HK-2 (cell line): Measurements from ENCODE around the gene NCAM1.
A peak's percentile ranks its signal among the peaks of the same experiment; 100 is the strongest.
"Not testable (repeated sequence)": the region's sequence is repeated elsewhere in the genome, so short reads cannot be mapped to it uniquely, and the experiment has no call there.

ENCODE experiments used
- DNase-seq: peaks from one replicate; pipeline ENCODE4 v3.0.0-alpha.2; 2018; ENCODE audit not compliant: unreplicated experiment

NCAM1 gene

DNA sequence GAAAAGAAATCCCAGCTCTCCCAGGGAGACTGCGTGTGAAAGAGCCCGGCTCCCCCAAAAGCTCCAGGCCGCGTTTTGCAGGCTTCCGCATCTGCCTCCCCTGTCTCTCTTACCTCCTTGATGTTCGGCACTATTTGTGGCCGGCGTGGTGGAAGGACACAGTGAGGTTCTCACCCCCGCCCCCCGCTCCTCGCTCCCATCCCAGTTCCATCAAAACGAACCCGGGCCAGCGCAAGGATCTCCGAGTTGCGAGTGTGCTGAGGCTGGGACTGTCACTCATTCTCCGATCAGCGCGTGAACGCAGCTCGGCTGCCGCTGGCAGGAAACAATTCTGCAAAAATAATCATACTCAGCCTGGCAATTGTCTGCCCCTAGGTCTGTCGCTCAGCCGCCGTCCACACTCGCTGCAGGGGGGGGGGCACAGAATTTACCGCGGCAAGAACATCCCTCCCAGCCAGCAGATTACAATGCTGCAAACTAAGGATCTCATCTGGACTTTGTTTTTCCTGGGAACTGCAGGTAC lies at the start of gene NCAM1:
Gene NCAM1 (plus strand): TSS at position 275 of the 523 bp plus-strand sequence.
- no peak for DNase-seq

DNA sequence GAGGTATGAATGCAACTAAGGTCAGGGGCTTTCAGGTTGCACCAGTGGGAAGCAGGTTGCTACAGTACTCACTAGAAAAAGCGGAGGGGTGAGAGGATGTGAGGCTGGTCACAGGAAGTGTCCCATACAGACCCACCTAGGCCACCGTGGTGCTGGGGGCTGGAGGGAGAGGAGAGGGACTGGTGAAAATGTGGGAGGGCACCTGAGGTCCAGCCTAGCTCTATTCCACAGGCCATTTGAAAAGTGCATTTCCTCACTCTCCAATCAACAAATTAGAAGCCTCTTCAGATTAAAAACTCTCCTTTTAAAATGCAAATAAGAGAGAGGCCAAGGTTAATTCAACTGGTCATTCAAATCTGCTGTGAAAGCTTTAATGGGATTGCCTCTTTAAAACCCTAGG lies 38.6 kb upstream of the NCAM1 start:
- DNase-seq, result no peak

- DNase-seq, result not testable (repeated sequence)
Measured at GRCh38 chr11:112924836-112925235, 36.4 kb upstream of the NCAM1 start.

DNA sequence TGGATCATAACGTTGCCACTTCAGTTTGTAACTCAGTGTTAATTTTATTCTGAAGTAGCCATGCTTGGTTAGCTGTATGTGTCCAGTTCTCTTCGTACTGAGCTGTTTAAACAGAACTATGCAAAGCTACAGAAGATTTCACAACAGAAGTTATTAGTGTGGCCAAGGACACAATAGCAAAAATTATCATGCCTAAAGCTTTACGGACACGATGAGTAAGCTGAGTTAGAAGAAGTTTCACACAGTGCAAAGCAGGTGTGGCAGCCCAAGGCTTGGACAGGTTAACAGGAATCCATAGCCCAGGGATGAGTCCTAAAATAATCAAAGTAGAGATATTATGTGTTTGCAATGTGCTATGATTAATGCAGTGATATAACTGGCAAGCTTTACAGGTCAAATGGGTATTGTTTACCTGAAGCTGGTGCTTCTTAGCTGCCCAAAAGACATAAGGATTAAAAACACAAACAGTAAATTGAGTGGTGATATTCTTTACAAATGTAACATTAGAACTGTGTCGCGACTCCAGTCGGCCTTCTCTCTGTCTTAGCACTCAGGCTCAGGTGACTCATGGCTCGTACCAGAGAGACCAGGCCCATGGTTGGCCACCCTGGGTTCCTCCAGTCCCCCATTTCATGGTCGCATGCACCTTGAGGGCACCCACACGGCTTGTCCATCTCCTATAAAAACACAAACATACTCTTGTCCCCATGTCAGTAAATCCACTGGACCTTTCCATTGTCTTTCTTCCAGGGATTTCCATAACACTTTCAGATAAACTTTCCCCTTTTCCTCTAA lies 35.5 kb upstream of the NCAM1 start:
- no peak for DNase-seq

DNA sequence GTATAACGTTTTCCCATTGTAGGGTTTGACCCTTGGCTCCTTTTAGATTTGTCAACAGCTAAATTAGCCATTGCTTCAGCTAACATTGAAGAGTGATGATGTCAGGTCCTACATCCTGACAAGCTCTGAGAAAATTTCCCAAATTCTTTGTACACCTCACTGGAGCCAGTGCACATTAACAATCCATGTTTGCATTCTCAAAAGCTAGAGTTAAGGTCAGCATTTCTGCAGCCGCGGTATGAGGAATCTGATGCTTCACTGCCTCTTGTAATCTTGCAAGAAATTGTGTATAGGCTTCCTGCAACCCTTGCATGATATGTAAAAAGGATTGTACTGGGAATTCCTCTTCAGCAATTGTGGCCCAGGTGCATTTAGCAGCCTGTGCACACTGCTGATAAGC lies 33.1 kb upstream of the NCAM1 start:
- DNase-seq, result peak; percentile 11

GRCh38 chr11:112929432-112929831 lies 31.8 kb upstream of the NCAM1 start:
- no peak for DNase-seq

DNA sequence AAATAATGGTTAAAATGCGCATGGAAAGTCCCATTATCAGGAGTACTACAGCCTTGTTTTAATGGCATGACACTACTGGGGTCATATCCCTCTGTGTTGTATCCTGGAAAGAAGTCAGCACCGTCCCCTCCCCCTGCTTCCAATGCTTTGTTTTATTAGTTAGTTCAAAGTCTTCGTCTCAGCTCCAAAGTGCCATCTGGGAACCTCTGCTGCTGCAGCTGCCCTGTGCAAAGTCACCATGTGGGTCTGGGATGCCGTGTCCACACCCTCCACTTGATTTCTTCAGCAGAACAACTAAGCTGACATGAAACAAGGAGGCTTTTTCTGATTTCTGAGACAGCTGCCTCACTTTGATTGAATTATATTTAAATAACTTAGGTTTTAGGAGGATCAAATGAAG lies 29.5 kb upstream of the NCAM1 start:
- no peak for DNase-seq

- DNase-seq, result no peak
Measured at GRCh38 chr11:112932593-112932992, 28.6 kb upstream of the NCAM1 start.

- DNase-seq, result no peak
Measured at GRCh38 chr11:112933970-112934369, 27.2 kb upstream of the NCAM1 start.

- DNase-seq, result no peak
Measured at GRCh38 chr11:112941104-112941503, 20.1 kb upstream of the NCAM1 start.

DNA sequence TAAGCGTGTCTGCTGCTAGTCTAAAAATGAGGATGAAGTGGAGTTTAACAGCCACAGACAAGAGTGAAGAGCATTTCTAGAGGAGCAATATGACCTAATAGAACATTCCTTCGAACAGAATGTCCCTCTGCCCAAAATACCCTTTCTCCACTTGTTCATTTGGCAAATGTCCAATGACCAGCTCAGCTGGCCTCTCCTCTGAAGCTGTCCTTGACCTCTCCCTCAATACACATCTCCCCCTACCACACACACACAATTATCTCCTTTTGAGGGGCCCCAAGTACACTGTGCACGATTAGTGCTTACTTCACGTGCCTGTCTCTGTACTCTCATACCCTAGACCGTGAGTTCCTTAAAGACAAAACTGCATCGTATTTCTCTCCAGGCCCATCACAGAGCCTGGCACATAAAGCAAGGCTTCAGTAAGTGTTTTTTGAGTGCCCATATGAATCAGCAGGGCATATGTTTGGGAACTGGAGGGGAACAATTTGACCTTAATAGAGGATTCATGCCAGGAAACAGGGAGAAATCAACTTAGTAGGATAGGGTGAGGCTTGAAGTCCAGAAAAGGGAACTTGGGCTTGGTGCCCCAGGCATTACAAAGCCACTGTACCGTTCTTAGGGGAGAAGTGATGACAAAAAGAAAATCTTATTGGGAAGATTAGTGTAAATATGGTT lies 18.1 kb upstream of the NCAM1 start:
- DNase-seq, result no peak

GRCh38 chr11:112946866-112947265 lies 14.4 kb upstream of the NCAM1 start:
- DNase-seq, result no peak

DNA sequence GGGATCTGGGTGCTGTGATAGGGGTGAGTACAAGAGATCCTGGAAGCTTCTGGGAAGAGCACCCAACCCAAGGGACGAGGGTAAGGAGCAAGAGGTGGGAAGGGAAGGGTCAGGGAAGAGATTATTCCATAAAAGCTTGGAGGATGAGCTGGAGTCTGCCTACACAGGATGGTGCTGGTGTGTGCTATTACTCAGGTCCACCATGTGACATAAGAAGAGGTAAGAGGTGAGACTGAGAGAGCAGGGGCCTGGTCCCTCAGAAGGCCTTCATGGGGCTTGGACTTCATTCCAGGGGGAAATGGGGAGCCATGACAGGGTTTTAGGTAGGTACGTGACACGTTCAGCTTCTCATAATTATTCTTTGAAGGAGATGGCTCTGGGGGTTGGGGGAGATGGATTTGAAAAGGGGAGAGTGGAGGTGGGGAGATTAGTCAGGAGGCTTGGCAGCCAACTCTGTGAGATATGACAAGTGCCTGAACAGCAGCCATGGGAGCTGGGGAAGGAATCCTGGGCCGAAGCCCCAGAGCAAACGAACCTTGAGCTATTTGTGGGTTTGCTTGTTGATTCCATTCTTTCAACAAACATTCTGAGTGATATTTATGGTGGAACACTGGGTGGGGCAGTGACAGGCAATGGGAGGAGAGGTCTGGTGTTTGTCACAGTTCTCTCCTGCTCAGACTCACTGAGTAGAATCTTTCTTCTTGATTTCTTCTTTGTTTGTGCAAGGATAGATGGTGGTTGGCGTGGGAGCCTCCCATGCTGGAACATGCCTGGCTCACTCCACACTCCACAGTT lies 11.2 kb upstream of the NCAM1 start:
- no peak for DNase-seq

DNA sequence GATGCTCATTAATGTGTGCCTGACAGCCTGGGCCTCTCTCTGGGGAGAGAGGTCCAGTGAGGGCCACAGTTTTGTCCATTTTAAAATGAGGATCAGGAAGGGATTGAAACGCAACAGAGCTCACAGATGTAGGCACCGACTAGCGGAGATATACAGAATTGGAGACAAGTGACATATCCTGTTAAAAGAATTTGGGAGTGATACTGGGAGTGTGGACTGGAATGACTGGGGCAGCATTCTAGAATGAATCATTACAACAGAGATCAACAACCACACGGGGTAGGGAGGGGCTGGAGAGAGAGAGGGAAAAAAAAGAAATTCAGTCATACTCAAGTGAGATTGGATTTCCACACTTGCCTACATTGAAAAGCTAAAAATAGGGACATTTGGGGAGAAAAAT lies 2.5 kb upstream of the NCAM1 start:
- DNase-seq, result no peak

GRCh38 chr11:112961751-112962578 lies 745 bp downstream of the NCAM1 start:
- DNase-seq, result no peak

DNA sequence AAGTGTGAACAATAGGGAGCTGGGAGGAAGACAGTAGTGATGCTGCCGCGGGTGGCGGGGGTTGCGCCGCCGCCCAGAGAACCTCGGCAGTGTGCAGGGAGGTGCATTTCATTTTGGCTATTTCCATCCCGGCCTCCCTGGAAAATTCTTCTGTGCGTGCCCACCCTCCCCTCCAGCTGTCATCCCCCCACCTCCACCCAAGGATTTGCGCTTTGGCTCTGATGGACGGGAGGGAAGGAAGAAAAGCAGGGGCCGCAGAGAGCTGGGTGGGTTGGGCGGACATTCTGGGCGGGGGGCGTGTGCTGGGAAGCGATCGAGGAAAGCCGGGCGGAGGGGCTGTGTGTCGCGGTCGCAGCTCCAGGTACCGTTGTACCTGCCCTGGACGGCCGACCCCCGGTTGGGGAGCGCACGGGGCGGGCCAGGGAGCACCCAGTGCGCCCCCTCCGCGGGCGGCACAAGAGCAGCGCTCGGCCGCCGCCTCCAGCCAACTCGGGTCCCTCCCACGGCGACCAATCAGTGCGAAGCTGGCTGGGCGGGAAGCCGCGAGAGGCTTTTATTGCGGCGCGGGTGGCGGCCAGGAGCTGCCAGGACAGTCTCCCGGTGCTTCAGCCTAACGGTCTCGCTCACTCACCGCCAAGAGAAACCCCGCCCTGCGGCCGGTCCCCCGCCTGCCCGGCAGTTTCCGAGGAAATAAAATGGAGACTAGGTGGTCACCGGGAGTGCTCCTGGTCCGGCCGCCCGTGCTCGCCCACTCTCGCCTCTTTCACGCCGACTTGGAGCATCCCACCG lies 1.6 kb downstream of the NCAM1 start:
- DNase-seq, result no peak

DNA sequence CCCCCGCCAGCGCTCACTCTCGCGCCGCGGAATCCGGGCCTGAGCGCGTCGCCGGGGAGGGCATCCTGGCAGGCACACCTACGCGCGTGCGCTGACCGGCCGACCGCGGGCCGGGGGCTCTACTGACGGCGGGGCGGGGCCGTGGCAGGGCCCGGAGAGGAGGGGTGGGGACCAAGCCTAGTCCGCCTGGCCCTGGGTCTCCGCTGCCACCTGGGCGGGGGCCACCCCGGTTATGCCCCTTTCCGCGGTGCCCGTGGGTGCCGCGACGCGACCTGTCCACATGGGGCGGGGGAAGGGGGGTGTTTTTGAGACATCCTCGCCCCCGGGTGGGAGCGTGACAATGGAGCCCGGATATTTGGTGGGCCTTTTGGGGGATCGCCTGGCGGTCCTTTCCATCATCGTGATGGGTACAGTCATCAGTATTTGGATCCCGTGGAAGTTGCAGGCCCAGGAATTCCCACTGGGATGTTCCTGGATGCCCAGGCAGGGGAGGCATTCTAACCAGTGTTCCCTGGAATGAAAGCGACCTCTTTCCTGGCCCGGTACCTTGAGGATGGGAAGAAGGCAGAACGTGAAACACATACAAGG lies 2.2 kb downstream of the NCAM1 start:
- DNase-seq, result no peak

DNA sequence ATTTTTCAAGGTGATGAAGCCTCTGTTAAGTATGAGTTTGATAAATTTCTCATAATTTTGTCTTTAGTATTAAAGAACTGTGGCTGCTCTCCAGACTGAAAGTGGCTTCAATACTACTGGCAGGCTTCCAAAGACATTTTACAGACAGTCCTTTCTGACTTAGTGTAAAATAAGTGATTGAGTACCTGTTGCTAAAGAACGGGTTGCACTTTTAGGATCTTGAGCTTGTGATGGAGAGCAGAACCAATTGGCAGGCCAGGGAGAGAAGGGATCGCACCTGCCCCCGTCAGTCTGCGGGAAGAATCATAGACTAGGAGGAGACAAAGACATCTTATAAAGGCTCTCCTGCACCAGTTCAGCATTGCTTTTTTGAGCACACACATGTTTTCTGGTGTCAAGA lies 4.4 kb downstream of the NCAM1 start:
- DNase-seq, result no peak

- DNase-seq, result no peak
Measured at GRCh38 chr11:112966561-112966960, 5.3 kb downstream of the NCAM1 start.

- DNase-seq, result no peak
Measured at GRCh38 chr11:112967082-112967481, 5.9 kb downstream of the NCAM1 start.
